H9 (cell line): ENCODE results near the gene OR2V1. TPM values are rescaled to one million over a fixed set of nuclear protein-coding genes. Genes with fewer than 3 reads are reported as not detected.

Source experiments
- DNase-seq: peaks from one replicate; pipeline ENCODE4 v3.0.0-alpha.2; 2017
- H2AFZ ChIP-seq: one replicate; pipeline ENCODE4 v1.6.1; 2013; ENCODE audit warnings: mild to moderate bottlenecking, low read length, control low read depth, moderate library complexity
- H2AK5ac ChIP-seq: 2 replicates; pipeline ENCODE4 v1.6.1; 2013; ENCODE audit warnings: low read length, control low read depth, mixed read lengths; ENCODE audit not compliant: insufficient read length
- H2BK120ac ChIP-seq: one replicate; pipeline ENCODE4 v1.6.1; 2013; ENCODE audit warnings: low read depth, mild to moderate bottlenecking, low read length, control low read depth, inconsistent platforms; ENCODE audit not compliant: poor library complexity, severe bottlenecking
- H2BK12ac ChIP-seq: 2 replicates; pipeline ENCODE4 v1.6.1; 2013; ENCODE audit warnings: low read length, control low read depth, mixed read lengths, low read depth; ENCODE audit not compliant: insufficient read length
- H2BK15ac ChIP-seq: 2 replicates; pipeline ENCODE4 v1.6.1; 2013; ENCODE audit warnings: low read depth, low read length, control low read depth
- H2BK20ac ChIP-seq: one replicate; pipeline ENCODE4 v1.6.1; 2013; ENCODE audit warnings: low read depth, mild to moderate bottlenecking, low read length, control low read depth, inconsistent platforms; ENCODE audit not compliant: poor library complexity, severe bottlenecking
- H2BK5ac ChIP-seq: 2 replicates; pipeline ENCODE4 v1.6.1; 2013; ENCODE audit warnings: low read length, control low read depth, mixed read lengths; ENCODE audit not compliant: insufficient read length
- H3K14ac ChIP-seq: 2 replicates; pipeline ENCODE4 v1.6.1; 2013; ENCODE audit warnings: low read length, control low read depth; ENCODE audit not compliant: insufficient read depth
- H3K18ac ChIP-seq: 2 replicates; pipeline ENCODE4 v1.6.1; 2013; ENCODE audit warnings: low read depth, mild to moderate bottlenecking, mixed read lengths, low read length, control low read depth; ENCODE audit not compliant: insufficient read length
- H3K23ac ChIP-seq: 2 replicates; pipeline ENCODE4 v1.6.1; 2013; ENCODE audit warnings: low read length, control low read depth, mixed read lengths, low read depth; ENCODE audit not compliant: insufficient read length
- H3K23me2 ChIP-seq: 2 replicates; pipeline ENCODE4 v1.6.1; 2013; ENCODE audit warnings: low read depth, mild to moderate bottlenecking, mixed read lengths, low read length, control low read depth; ENCODE audit not compliant: insufficient read length, poor library complexity, severe bottlenecking
- H3K27ac ChIP-seq: 2 replicates; pipeline ENCODE4 v1.5.1; 2013; ENCODE audit warnings: low read length, control low read depth, mixed read lengths, low read depth; ENCODE audit not compliant: insufficient read length
- H3K27me3 ChIP-seq: 2 replicates; pipeline ENCODE4 v1.6.1; 2013; ENCODE audit warnings: low read length, control low read depth, inconsistent platforms; ENCODE audit not compliant: insufficient read depth
- H3K4ac ChIP-seq: 2 replicates; pipeline ENCODE4 v1.6.1; 2013; ENCODE audit warnings: low read depth, mild to moderate bottlenecking, control low read depth, inconsistent platforms, low read length, moderate library complexity
- H3K4me1 ChIP-seq: 2 replicates; pipeline ENCODE4 v1.6.1; 2013; ENCODE audit warnings: low read length, control low read depth, inconsistent platforms; ENCODE audit not compliant: insufficient read depth
- H3K4me2 ChIP-seq: 2 replicates; pipeline ENCODE4 v1.6.1; 2013; ENCODE audit warnings: low read length, control low read depth, mixed read lengths; ENCODE audit not compliant: insufficient read length, insufficient read depth
- H3K56ac ChIP-seq: 2 replicates; pipeline ENCODE4 v1.6.1; 2013; ENCODE audit warnings: low read depth, mild to moderate bottlenecking, mixed read lengths, low read length, control low read depth; ENCODE audit not compliant: insufficient read length
- H3K79me1 ChIP-seq: 2 replicates; pipeline ENCODE4 v1.6.1; 2013; ENCODE audit warnings: low read depth, mild to moderate bottlenecking, moderate library complexity, low read length, control low read depth, inconsistent platforms; ENCODE audit not compliant: insufficient read depth, poor library complexity, severe bottlenecking
- H3K79me2 ChIP-seq: 2 replicates; pipeline ENCODE4 v1.6.1; 2013; ENCODE audit warnings: low read length, control low read depth, inconsistent platforms; ENCODE audit not compliant: insufficient read depth
- H3K9ac ChIP-seq: 2 replicates; pipeline ENCODE4 v1.6.1; 2013; ENCODE audit warnings: low read length, control low read depth, mixed read lengths; ENCODE audit not compliant: insufficient read length; ENCODE audit errors: extremely low read depth
- H3K9me3 ChIP-seq: one replicate; pipeline ENCODE4 v1.6.1; 2013; ENCODE audit warnings: low read depth, low read length, inconsistent platforms; ENCODE audit not compliant: control insufficient read depth
- H3T11ph ChIP-seq: one replicate; pipeline ENCODE4 v1.6.1; 2013; ENCODE audit warnings: mild to moderate bottlenecking, low read length, control low read depth, inconsistent platforms
- H4K20me1 ChIP-seq: one replicate; pipeline ENCODE4 v1.6.1; 2013; ENCODE audit not compliant: control insufficient read depth, insufficient read length, insufficient read depth
- H4K5ac ChIP-seq: 2 replicates; pipeline ENCODE4 v1.6.1; 2013; ENCODE audit warnings: low read depth, mild to moderate bottlenecking, mixed read lengths, low read length, control low read depth; ENCODE audit not compliant: insufficient read length
- H4K8ac ChIP-seq: replicated peaks from 2 replicates; pipeline ENCODE4 v1.6.1; 2013; ENCODE audit warnings: low read length, control low read depth, mixed read lengths, low read depth; ENCODE audit not compliant: insufficient read length
- H4K91ac ChIP-seq: 2 replicates; pipeline ENCODE4 v1.6.1; 2013; ENCODE audit warnings: low read depth, mild to moderate bottlenecking, moderate library complexity, mixed read lengths, low read length, control low read depth; ENCODE audit not compliant: insufficient read length
- H3K27ac Mint-ChIP-seq, 3 experiments: 2 replicates in 2 of 3; 3 replicates in 1 of 3; pipeline ENCODE4 v1.8.0; 2020 to 2021; ENCODE audit warnings: mixed read lengths in 3 of 3, mild to moderate bottlenecking in 1 of 3, moderate library complexity in 1 of 3
- H3K27me3 Mint-ChIP-seq: 2 replicates; pipeline ENCODE4 v1.8.0; 2021; ENCODE audit warnings: low read depth, mild to moderate bottlenecking, moderate library complexity, mixed read lengths
- H3K36me3 Mint-ChIP-seq, 3 experiments: 2 replicates in 2 of 3; 3 replicates in 1 of 3; pipeline ENCODE4 v1.8.0; 2020 to 2021; ENCODE audit warnings: low read depth in 3 of 3, mixed read lengths in 3 of 3; ENCODE audit not compliant: insufficient read depth in 1 of 3
- H3K4me1 Mint-ChIP-seq, 2 experiments: 2 replicates each; pipeline ENCODE4 v1.8.0; 2020; ENCODE audit warnings: mixed read lengths in 2 of 2
- H3K4me3 Mint-ChIP-seq, 2 experiments: 2 replicates in 1 of 2; 3 replicates in 1 of 2; pipeline ENCODE4 v1.8.0; 2020 to 2021; ENCODE audit warnings: mild to moderate bottlenecking in 2 of 2, mixed read lengths in 2 of 2, moderate library complexity in 1 of 2
- H3K9me3 Mint-ChIP-seq, 2 experiments: 2 replicates in 1 of 2; 3 replicates in 1 of 2; pipeline ENCODE4 v1.8.0; 2020; ENCODE audit warnings: mild to moderate bottlenecking in 2 of 2, mixed read lengths in 2 of 2, moderate library complexity in 1 of 2
- CTCF ChIP-seq: fragments of 200-600 bp; sonication (generic); conservative IDR thresholded peaks from 3 replicates; pipeline ENCODE4 v1.8.0; 2021; ENCODE audit warnings: antibody characterized with exemption, mild to moderate bottlenecking
- WGBS: extraction: QIAGEN DNeasy Blood & Tissue Kit; methylation state at CpG from one replicate; pipeline ENCODE4 v1.1.7; 2013; ENCODE audit warnings: missing lambda C conversion rate, low lambda C conversion rate, mixed read lengths; ENCODE audit not compliant: insufficient read length; ENCODE audit errors: extremely low coverage; 5-methylcytosine and 5-hydroxymethylcytosine counted together
- total RNA-seq: library from RNA; stranded (reverse); gene quantifications from 2 replicates; pipeline ENCODE4 v1.2.1, GENCODE V29; 2021

Gene OR2V1
- total RNA-seq, 1 experiment from 2014 or later: not detected

- Histone ChIP-seq H4K20me1 (no peaks in the 10 kb centered on the region), H3K23ac (no peak overlapping the region), H2BK120ac (no peak overlapping the region), H2AK5ac (no peak overlapping the region), H3K27me3 (peaks cover 2% of the 10 kb centered on the region; the same call in 1 of the 2 replicates), H3T11ph (no peak overlapping the region), H2AFZ (no peak overlapping the region), H3K79me1 (no peaks in the 10 kb centered on the region), H3K23me2 (no peaks in the 10 kb centered on the region), H3K79me2 (no peaks in the 10 kb centered on the region), H4K5ac (no peak overlapping the region), H2BK12ac (no peak overlapping the region), H3K18ac (no peak overlapping the region), H3K9me3 (no peaks in the 10 kb centered on the region), H3K4me2 (no peak overlapping the region), H3K4me1 (peaks cover 3% of the 10 kb centered on the region; the same call in 1 of the 2 replicates), H4K8ac (no peak overlapping the region), H3K14ac (no peak overlapping the region), H2BK15ac (no peak overlapping the region), H2BK5ac (no peak overlapping the region), H3K27ac (no peak overlapping the region), H3K9ac (no peak overlapping the region), H3K4ac (no peak overlapping the region), H4K91ac (no peak overlapping the region), H2BK20ac (no peak overlapping the region), H3K56ac (no peak overlapping the region)
- Mint-ChIP-seq H3K27me3 (peaks cover 75% of the 10 kb centered on the region), H3K4me1 (peaks cover 31 to 32% of the 10 kb centered on the region in 2 experiments), H3K9me3 (peaks cover 2 to 3% of the 10 kb centered on the region in 2 experiments; a peak in 3 of 5 replicates), H3K36me3 (no peaks in the 10 kb centered on the region), H3K4me3 (no peak overlapping the region), H3K27ac (no peak overlapping the region)
- DNase-seq: no peak
- TF ChIP-seq CTCF: no peak
- no CpG with 5 or more reads among the region's 14 CpGs for WGBS
Observed at GRCh38 chr5:181108578-181109165, 22.3 kb downstream of the OR2V1 start.
